GM21576 (cell line): ENCODE results near the gene LCE1E.

Source experiments
- ATAC-seq: cut with Tn5 transposase; IDR thresholded peaks from one replicate; pipeline ENCODE4 v1.9.1; 2021; ENCODE audit warnings: mild to moderate bottlenecking, moderate library complexity; ENCODE audit not compliant: unreplicated experiment

The LCE1E gene

GRCh38 chr1:152777510-152778137 lies 8.4 kb upstream of the LCE1E start:
- ATAC-seq = no peak

GRCh38 chr1:152783095-152783494 lies 3.0 kb upstream of the LCE1E start:
- no peak for ATAC-seq

- no peak for ATAC-seq
These were observed 9.6 kb downstream of the LCE1E start for GRCh38 chr1:152795686-152796085.

GRCh38 chr1:152796421-152796820 lies 10.4 kb downstream of the LCE1E start, which contains the start of gene LCE1D:
Gene LCE1D (plus strand): TSS chr1:152796721. CDS start chr1:152797795, 1,074 bp downstream.
- ATAC-seq = no peak

GRCh38 chr1:152801333-152801732 lies 15.3 kb downstream of the LCE1E start:
- ATAC-seq = no peak

GRCh38 chr1:152806576-152806975 lies 20.5 kb downstream of the LCE1E start, which contains the start of gene LCE1C:
Gene LCE1C (minus strand): TSS chr1:152806651. CDS start chr1:152805478, 1,173 bp downstream.
- ATAC-seq = no peak

- ATAC-seq = no peak
These were observed 25.0 kb downstream of the LCE1E start for GRCh38 chr1:152811050-152811449.

- ATAC-seq = no peak
These were observed 25.6 kb downstream of the LCE1E start, which contains the start of gene LCE1B for GRCh38 chr1:152811671-152812070. Gene LCE1B (plus strand): TSS chr1:152811971. CDS start chr1:152812447, 476 bp downstream.

- no peak for ATAC-seq
These were observed 31.3 kb downstream of the LCE1E start for GRCh38 chr1:152817309-152817708.

GRCh38 chr1:152823294-152823693 lies 37.2 kb downstream of the LCE1E start:
- no peak for ATAC-seq

GRCh38 chr1:152824964-152825363 lies 38.9 kb downstream of the LCE1E start:
- no peak for ATAC-seq

- ATAC-seq = no peak
These were observed 41.1 kb downstream of the LCE1E start, which contains the start of gene LCE1A for GRCh38 chr1:152827173-152827572. Gene LCE1A (plus strand): TSS chr1:152827473. CDS start chr1:152827473, 0 bp downstream.

- no peak for ATAC-seq
These were observed 50.8 kb downstream of the LCE1E start for GRCh38 chr1:152836870-152837269.
